CD4-positive, alpha-beta T cell treated with Interleukin-4 for 4 hours (primary cell): Measurements from ENCODE around the gene ZNF239.
"Not testable (repeated sequence)": the region's sequence is repeated elsewhere in the genome, so short reads cannot be mapped to it uniquely, and the experiment has no call there.

ENCODE experiments used
- DNase-seq: peaks from one replicate; pipeline ENCODE4 v3.0.0-alpha.2; 2020

The ZNF239 gene

GRCh38 chr10:43576062-43576461 is 1.6 kb upstream of the ZNF239 start:
- no peak for DNase-seq

DNA sequence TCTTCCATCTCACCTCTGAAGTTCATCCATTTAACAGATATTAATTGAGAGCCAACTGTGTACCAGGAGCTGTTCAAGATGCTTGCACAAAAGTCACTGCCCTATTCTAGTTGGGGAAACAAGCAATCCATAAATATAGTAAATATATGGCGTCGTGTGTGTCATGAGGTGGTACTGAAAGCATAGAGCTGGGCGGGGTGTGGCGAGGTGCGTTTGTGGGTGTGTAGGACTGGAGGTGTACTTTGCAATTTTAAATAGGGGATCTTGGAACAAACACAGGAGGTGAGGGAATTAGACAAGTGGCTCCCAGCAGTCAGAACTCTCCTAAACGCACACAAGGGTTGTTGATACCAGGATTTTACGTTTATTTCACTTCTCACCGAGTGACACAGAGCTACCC is 490 bp upstream of the ZNF239 start:
- no peak for DNase-seq

- DNase-seq, result no peak
Observed at GRCh38 chr10:43573250-43574000, 991 bp downstream of the ZNF239 start.

DNA sequence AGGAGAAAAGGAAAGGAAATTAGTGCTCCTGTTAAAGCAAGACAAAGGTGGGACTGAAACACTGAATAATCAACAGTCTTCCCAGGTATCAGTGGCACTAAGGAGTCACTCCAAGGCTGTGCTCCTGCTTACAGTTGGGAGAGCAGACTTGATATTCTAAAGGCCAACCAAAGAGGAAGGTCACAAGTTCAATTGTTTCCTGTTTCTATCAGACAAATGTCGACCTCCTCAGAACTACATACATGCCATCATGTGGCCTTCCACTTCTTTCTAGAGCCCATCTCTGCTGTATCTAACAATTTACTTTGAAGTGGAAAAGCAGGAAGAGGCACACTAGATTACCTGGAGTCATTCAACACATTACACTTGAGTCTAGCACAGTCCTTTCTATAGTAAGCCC is 3.4 kb downstream of the ZNF239 start:
- DNase-seq, result no peak

GRCh38 chr10:43569681-43570080 is 4.7 kb downstream of the ZNF239 start:
- no peak for DNase-seq

DNA sequence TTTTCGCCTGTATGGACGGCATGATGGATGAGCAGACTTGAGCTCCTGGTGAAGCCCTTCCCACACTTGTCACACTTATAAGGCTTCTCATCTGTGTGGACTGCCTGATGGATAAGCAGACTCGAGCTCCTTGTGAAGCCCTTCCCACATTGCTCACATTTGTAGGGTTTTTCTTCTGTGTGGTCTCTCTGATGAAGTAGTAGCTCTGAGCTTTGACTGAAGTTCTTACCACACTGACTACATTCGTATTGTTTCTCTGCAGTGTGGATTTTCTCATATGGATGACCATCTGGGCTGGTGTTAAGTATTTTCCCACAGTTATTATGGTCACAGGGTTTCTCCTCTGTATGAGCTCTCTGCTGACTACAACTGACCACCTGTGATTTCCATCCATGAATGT is 17.2 kb downstream of the ZNF239 start:
- DNase-seq, result no peak

GRCh38 chr10:43543746-43544145 is 30.7 kb downstream of the ZNF239 start:
- not testable (repeated sequence) for DNase-seq

DNA sequence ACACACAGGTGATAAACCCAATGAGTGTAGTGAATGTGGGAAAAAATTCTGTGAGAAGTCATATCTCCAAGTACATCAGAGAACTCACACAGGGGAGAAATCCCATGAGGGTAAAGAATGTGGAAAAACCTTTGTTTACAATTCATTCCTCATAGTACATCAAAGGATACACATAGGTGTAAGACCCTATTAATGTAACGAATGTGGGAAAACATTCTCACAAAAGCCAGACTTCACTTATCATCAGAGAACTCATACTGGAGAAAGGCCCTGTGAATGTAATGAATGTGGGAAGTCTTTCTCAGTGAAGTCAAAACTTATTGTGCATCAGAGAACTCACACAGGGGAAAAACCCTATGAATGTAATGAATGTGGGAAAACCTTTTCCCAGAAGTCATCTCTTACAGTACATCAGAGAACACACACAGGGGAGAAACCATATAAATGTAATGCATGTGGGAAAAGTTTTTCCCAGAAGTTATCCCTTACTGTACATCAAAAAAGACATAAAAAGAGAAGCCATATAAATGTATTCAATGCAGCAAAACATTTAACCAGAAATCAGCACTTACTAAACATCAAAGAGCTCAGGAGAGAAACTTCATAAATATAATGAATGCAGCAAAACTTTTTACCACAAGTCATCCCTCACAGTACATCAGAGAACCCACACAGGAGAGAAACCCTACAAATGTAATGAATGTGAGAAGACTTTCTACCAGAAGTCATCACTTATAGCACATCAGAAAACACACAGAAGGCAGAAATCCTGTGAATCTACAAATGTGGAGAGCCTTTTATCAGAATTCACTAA is 49.8 kb downstream of the ZNF239 start:
- DNase-seq, result no peak
